ENCODE results near the gene HCRTR1.

HCRTR1 gene

GRCh38 chr1:31652891-31653499 is 35.5 kb downstream of the HCRTR1 start:
- DNase-seq: no peak

- no peak for DNase-seq
Observed at GRCh38 chr1:31653717-31654473, 36.4 kb downstream of the HCRTR1 start.

- DNase-seq: no peak
Observed at GRCh38 chr1:31654474-31654776, 36.9 kb downstream of the HCRTR1 start.

GRCh38 chr1:31655104-31655503 is 37.6 kb downstream of the HCRTR1 start:
- no peak for DNase-seq

DNA sequence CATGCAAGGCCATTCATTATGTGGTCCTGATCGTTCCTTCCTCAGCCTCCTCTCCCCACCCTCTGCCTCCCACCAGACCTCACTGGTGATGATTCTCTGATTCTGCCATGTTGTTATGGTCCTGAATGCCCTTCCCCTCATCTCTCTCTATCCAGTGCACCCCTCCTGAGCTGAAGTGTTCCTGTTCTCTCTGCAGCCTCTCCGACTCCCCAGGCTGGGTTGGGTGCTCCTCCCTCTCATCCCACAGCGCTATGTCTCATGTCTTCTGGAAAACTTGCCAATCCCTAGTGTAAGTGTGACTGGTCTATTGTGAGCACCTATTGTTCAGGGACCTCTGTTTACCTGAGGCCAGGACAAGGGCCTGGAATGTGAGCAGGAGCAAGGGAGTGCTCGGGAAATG is 38.3 kb downstream of the HCRTR1 start:
- no peak for DNase-seq

DNA sequence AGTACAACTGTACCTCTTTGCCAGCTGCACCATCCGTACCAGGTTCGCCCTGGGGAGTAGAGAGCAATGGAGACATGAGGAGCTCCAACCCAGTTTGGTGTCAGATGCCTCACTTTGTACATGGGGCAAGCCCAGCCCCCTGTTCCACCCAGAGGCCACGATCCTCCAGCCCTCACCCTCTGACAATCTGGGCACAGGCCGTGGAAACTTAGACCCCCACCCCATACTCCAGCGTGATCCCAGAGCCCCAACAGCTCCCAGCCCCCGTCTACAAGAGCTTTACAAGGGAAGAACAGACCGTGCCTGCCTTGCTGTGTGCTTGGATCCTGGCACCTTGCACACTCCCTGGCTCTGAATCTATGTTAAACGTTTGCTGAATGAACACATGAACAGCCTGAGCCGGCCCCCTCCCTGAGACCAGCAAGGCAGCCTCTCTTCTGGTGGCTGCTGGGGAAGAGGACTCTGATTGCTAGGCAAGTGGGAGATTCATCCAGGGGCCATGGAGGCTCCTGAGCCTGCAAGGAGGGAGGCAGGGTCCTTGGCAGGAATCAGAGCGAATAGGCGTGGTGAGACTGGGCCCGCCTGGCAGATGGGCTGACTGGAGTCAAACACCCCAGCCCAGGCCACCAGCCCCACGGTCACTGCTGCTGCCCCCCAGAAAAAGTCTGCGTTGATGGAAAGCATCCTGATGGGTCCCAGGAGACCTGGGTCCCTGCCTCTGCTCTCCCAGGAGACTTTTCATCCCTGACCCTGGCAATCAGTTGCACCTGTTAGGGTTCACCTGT is 39.7 kb downstream of the HCRTR1 start:
- no peak for DNase-seq

GRCh38 chr1:31657972-31658510 is 40.6 kb downstream of the HCRTR1 start:
- no peak for DNase-seq

GRCh38 chr1:31658721-31659120 is 41.2 kb downstream of the HCRTR1 start:
- no peak for DNase-seq

DNA sequence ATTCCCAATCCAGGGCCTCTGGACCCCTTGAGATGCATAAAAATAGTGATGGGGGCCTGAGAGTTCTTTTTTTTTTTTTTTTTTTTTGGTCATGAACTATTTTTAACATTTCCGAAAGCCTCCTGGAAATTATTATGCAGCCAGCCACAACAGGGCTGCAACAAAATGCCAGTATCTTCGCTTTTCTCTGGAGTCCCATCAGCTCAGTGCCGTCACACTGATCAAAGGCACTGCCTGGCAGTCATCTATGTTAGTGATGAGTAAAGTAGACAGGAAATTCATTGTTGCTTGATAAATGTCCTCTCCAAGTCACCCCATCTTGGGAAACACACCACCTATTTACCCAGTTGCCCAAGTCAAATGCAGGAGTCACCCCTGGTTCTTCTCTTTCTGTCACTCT is 42.4 kb downstream of the HCRTR1 start:
- no peak for DNase-seq

GRCh38 chr1:31660871-31661455 is 43.5 kb downstream of the HCRTR1 start:
- no peak for DNase-seq

DNA sequence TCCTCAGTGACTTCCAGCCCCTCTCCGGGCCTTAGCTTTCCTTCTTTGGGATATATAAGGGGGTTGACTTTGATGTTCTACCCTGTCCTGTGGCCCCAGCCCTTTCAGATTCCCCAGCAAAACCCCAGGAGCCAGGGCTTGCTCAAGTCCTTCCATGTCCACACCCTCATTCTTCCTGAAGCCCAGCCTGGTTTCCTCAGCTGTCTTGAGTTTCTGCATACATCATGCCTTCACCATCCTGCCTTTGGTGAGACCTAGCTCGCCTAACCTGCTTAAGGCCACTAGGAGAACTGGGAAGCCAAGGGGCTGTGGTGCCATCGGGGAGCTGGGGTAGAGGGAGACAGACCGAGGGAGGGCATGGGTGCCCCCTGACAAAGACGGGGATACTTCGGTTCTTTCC is 44.4 kb downstream of the HCRTR1 start:
- DNase-seq: no peak

DNA sequence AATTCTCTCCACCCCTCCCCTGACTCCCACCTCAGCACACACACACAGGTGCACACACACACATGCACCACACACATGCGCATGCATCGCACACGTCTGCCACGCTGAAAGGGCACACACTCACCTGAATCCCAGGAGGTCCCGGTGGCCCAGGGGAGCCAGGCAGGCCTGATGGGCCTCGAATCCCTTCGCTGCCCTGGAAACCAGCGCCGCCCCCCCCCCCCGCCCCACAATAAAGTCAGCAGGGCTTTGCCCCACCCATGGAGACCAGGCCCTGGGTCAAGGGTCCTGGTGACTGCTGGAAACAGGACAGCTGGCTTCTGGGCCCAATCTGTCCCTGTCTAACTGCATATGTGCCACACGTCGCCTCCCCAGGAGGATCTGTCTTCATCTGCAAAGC is 45.0 kb downstream of the HCRTR1 start:
- DNase-seq: no peak

DNA sequence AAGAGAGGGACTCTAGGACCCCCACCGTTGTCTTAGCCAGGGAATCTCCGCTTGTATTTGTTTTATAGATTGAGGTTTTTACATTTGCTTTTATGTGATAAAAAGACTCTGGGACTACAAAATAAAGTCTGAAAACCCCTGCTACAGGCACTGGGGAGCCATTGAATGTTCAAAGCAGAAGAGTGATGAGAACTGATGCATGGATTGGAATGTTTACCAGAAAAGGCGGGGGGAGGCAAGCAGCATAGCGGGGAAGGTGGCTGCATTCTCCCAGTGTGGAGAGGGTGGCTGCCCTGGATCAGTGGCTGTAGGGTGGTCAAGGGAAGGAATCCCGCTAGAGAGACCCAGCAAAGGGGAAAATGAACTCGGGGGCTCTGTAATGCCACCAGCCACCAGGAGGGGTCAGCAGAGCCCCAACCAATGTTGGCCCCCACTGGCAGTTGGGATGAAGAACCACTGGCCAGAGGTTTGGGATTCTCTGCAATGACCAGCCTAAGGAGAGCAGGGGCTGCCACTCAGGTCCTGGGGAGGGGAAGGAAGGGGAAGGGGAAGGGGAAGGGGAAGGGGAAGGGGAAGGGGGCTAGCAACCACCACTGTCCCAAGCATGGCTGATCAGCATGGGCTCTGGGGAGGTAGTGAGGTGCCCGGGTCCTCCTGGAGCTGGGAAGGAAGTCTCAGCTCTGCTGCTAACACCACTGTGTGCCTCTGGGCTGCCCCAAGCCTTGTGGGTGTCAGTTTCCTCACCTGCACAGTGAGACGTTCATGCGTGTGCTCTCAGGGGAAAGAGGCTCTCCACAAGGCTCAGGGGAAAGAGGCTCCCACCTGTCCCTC is 46.3 kb downstream of the HCRTR1 start:
- DNase-seq: peak; percentile 60

DNA sequence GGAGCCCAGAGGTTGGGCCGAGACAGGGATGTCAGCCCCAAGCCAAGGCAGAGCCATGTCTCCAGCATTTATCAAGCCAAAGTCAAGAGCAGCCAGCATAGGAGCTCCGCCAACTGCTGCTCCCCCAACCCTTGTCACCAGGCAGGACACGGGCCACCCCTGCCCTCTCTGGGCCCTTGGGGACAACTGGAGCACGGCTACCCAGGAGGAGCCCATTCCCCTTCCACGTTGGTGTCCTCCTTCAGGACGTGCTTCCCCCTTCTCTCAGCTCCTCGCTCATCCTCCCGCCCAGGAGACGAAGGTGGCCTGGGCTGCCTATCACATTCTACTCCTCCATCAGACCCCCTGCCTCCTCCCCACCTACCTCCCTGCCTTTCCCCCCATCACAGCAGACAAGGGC is 47.0 kb downstream of the HCRTR1 start:
- DNase-seq: no peak

DNA sequence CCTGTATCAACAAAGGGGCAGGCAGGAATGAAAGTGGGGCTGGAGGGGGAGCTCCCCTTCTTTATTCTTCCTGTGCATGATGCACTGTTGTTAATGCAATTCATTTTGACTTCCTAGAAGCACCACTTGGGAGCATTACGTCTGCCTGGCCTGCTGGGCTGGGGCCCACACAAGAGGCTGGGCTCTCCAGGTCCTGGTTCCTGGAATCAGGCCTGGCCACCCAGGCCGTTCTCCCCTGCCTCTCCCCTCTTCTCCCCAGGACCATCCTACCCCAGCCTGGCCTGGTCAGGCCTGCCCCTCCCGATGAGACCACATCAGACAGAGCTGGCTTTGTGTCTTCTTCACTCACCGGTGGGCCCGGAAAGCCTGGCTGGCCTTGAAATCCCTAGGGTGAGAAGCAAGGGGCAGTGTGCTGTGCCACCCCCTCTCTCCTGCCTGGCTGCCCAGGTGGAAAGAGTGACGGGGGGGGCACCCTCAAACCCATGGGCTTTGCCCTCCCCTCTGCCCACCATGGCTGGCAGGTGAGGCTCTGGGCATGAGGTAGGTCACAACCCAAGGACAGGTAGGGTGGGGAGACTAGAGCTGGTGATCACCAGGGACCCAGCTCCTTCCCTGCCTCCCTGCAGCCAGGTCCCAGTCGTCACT is 47.9 kb downstream of the HCRTR1 start:
- no peak for DNase-seq

DNA sequence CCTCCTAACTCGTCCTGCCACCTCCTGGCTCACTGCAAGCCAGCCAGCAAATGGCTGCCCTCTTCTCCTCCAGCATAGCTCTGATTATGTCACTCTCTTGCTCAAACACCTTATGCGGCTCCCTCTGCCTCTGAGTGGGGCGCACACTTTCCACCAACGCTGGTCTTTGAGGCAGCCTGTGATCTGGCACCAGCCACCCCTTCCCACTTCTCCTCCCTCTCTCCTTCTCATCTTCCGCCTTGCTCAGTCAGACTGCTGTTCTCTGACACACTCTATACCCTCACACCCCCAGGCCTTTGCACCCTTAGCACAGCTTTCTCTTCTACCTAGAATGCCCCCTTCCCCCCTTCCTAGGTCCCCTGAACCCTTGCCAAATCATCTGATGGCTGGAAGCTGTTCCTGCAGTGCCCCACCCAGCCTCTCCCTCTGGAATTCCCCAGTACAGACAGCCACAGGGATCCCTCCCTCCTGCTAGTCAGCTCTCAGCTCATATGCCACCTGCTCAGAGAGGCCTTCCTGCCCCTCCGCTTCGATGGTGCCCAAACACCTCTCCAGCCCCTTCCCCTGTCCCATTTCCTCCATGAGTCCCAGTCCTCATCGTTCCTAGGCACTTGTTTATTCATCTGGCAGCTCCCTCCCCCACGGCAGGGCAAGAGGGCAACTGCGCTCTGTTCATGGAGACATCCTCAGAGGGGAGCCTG is 48.9 kb downstream of the HCRTR1 start:
- no peak for DNase-seq

- no peak for DNase-seq
Observed at GRCh38 chr1:31667065-31667785, 49.7 kb downstream of the HCRTR1 start.

DNA sequence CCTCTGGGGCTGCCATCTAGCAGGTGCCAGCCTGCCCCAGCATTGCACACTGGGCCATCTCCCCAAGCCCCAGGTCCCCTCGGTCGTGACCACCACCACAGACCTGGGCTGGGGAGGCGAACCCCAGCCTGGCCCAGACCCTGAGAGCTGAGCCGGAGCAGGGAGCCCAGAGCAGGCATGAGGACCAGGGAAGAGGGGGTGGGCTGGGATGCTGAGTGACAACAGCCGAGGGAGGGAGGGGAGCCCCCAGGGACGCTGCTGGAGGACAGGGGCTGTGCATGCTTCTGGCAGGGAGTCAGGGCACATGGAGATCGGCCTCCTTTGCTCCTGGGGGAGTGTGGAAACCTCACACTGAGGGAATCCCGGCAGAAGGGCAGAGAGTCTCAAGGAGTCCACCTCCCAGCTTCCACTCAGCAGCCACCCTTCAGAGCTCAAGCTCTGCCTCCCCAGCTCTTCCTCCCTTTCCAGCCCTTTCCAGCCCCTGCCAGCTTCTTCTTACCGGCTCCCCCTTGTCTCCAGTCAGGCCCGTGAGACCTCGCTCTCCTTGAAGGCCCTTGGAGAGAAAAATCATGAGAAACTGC is 50.9 kb downstream of the HCRTR1 start:
- DNase-seq: no peak

- DNase-seq: no peak
Observed at GRCh38 chr1:31669433-31669785, 51.9 kb downstream of the HCRTR1 start.
